ENCODE data around the gene TPH2.

Gene TPH2

GRCh38 chr12:71958056-71958455 lies 19.4 kb downstream of the TPH2 start:
- DNase-seq (ENCODE audit: low read depth) = no peak
- no peak overlapping the region for H3K4me3 ChIP-seq (ENCODE audit: low read length)
- TF ChIP-seq, protein P1, sequence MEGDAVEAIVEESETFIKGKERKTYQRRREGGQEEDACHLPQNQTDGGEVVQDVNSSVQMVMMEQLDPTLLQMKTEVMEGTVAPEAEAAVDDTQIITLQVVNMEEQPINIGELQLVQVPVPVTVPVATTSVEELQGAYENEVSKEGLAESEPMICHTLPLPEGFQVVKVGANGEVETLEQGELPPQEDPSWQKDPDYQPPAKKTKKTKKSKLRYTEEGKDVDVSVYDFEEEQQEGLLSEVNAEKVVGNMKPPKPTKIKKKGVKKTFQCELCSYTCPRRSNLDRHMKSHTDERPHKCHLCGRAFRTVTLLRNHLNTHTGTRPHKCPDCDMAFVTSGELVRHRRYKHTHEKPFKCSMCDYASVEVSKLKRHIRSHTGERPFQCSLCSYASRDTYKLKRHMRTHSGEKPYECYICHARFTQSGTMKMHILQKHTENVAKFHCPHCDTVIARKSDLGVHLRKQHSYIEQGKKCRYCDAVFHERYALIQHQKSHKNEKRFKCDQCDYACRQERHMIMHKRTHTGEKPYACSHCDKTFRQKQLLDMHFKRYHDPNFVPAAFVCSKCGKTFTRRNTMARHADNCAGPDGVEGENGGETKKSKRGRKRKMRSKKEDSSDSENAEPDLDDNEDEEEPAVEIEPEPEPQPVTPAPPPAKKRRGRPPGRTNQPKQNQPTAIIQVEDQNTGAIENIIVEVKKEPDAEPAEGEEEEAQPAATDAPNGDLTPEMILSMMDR (conservative IDR thresholded peaks at IDR 0.05; ENCODE audit: low read depth, low read length) = no peak

DNA sequence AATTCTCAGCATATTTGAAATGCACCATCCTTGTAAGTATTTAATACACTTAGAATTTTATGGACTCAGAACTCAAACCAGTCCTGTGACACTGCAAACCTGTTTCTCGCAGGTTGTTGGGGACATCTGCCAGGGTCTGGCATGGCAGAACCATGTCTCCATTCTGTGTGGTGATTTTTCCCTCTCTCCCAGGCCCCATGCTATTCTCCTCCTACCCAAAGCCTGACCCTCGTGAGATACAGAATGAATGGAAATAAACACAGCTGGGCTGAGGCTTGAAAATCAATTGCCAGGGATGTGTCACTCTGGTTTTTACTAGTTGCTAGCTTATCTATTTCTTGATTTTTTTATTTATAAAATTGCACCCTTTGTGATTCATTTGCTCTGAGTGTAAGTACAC lies 19.8 kb downstream of the TPH2 start:
- DNase-seq (ENCODE audit: low read depth) = no peak
- TF ChIP-seq, protein P1 (conservative IDR thresholded peaks at IDR 0.05; ENCODE audit: low read depth, low read length) = no peak
- H3K4me3 ChIP-seq (ENCODE audit: low read length) = no peak overlapping the region

DNA sequence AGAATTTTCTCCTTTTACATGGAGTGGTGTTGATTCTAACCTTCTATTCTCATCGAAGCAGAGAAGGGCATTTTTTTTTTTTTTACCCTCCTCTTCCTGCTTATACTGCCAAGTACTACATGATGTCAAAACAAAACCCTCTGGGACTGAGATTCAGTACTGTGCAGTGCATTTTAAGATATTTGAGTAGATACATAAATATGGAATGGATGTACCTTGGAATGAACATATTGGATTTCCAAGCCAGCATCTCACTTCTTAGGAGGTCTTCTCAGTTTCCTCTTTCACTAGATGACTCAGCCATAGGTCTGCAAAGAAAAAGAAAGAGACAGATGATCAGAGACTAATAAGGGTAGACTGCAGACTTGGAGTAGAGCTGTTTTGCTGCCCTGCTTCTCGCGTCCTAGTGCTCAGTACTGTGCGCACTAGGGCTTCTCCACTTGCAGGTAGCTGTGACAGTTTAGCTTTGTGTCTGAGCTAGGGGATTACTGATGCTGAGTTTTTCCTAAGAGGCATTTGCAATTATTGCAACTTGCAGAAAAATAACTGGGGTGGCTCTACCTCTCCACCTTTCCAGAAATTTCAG lies 20.4 kb downstream of the TPH2 start:
- TF ChIP-seq, protein P1 (conservative IDR thresholded peaks at IDR 0.05; ENCODE audit: low read depth, low read length) = no peak
- H3K4me3 ChIP-seq (ENCODE audit: low read length) = no peak overlapping the region
- no peak for DNase-seq (ENCODE audit: low read depth)

- TF ChIP-seq, protein P1 (conservative IDR thresholded peaks at IDR 0.05; ENCODE audit: low read depth, low read length) = no peak
- DNase-seq (ENCODE audit: low read depth) = no peak
- no peak overlapping the region for H3K4me3 ChIP-seq (ENCODE audit: low read length)
Observed at GRCh38 chr12:71967211-71967610, 28.6 kb downstream of the TPH2 start.

GRCh38 chr12:71969330-71969729 lies 30.7 kb downstream of the TPH2 start:
- no peak overlapping the region for H3K4me3 ChIP-seq (ENCODE audit: low read length)
- no peak for DNase-seq (ENCODE audit: low read depth)
- TF ChIP-seq, protein P1 (conservative IDR thresholded peaks at IDR 0.05; ENCODE audit: low read depth, low read length) = no peak

DNA sequence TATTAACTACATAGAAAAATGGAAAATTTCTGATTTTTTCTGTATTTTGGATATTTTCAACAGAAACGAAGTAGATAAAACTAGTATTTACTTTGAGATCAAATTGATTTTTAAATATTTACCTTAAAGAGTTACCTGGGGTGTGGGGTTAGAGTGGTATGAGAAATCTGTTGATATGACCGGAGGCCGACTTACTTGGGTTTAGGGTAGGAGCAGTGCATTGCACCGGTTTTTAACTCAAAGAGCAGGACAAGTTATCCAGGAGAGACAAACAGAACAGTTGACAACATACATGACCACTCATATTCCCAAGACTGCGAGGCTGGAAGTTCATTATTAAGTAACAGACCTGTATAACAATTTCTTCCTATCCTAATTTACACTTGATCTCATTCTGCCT lies 31.4 kb downstream of the TPH2 start:
- TF ChIP-seq, protein P1 (conservative IDR thresholded peaks at IDR 0.05; ENCODE audit: low read depth, low read length) = no peak
- no peak for DNase-seq (ENCODE audit: low read depth)
- H3K4me3 ChIP-seq (ENCODE audit: low read length) = no peak overlapping the region

DNA sequence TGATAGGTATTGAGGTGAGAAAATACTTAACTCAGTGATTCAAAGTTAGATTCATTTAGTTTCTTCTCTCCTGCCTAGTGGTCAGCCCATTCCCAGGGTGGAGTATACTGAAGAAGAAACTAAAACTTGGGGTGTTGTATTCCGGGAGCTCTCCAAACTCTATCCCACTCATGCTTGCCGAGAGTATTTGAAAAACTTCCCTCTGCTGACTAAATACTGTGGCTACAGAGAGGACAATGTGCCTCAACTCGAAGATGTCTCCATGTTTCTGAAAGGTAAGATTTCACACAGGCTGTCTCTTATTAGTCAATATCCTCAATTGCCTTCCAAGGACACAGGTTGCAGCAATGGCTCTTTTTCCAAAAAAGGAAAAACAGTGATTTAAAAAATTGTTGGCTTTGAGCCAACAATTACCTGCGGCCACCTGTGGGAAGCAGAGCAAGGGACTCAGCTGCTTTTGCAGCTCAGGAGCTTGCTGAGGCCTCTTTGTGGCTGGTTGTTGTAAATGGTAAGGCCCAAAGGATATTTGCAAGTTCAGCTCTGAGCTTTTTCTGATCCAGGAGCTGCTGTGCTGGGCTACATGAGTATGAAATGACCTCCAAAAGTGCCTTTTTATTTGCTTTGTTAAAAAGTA lies 33.9 kb downstream of the TPH2 start:
- no peak overlapping the region for H3K4me3 ChIP-seq (ENCODE audit: low read length)
- TF ChIP-seq, protein P1 (conservative IDR thresholded peaks at IDR 0.05; ENCODE audit: low read depth, low read length) = no peak
- no peak for DNase-seq (ENCODE audit: low read depth)

Data from retinal pigment epithelial cell (primary cell).